ENCODE measurements around the gene BECN2.

Gene BECN2

DNA sequence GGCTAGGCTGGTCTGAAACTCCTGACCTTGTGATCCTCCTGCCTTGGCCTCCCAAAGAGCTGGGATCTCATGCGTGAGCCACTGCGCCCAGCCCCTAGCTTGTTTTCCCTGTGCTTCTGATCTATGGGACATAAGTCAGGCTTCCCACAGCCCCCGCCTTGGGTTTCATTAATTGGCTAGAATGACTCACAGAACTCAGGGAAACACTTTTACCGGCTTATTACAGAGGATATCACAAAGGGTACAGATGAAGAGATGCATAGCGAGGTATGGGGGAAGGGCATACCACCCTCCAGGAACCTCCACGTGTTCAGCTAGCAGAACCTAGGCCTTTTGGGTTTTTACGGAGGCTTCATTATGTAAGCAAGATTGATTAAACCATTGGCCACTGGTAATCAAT, 42.9 kb downstream of the BECN2 start:
- no peak overlapping the region for H3K4me2 ChIP-seq (ENCODE audit: low read depth, low read length)
- DNase-seq = no peak
- no peak overlapping the region for H3K9ac ChIP-seq (ENCODE audit: low read length)
- H3K27ac ChIP-seq (ENCODE audit: low read length) = no peak overlapping the region
- no peak overlapping the region for H2AFZ ChIP-seq (ENCODE audit: low read length)
- no peaks in the 10 kb centered on the region for H4K20me1 ChIP-seq (ENCODE audit: insufficient read depth, low read length)
- H3K4me3 ChIP-seq (ENCODE audit: low read length) = no peak overlapping the region
- TF ChIP-seq, protein P1, sequence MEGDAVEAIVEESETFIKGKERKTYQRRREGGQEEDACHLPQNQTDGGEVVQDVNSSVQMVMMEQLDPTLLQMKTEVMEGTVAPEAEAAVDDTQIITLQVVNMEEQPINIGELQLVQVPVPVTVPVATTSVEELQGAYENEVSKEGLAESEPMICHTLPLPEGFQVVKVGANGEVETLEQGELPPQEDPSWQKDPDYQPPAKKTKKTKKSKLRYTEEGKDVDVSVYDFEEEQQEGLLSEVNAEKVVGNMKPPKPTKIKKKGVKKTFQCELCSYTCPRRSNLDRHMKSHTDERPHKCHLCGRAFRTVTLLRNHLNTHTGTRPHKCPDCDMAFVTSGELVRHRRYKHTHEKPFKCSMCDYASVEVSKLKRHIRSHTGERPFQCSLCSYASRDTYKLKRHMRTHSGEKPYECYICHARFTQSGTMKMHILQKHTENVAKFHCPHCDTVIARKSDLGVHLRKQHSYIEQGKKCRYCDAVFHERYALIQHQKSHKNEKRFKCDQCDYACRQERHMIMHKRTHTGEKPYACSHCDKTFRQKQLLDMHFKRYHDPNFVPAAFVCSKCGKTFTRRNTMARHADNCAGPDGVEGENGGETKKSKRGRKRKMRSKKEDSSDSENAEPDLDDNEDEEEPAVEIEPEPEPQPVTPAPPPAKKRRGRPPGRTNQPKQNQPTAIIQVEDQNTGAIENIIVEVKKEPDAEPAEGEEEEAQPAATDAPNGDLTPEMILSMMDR (IDR thresholded peaks at IDR 0.05; ENCODE audit: low read length) = no peak
- H3K9me2 ChIP-seq (replicated peaks; ENCODE audit: insufficient read depth, low read length) = no peaks in the 10 kb centered on the region
- no peaks in the 10 kb centered on the region for H3K27me3 ChIP-seq (replicated peaks; ENCODE audit: insufficient read depth, low read length)
- no peaks in the 10 kb centered on the region for H3K4me1 ChIP-seq (ENCODE audit: low read length)
- no peaks in the 10 kb centered on the region for H3F3A ChIP-seq (ENCODE audit: insufficient read depth, low read length)
- H3K79me2 ChIP-seq (ENCODE audit: low read length) = no peaks in the 10 kb centered on the region
- H3K36me3 ChIP-seq (replicated peaks; ENCODE audit: insufficient read depth, low read length) = no peaks in the 10 kb centered on the region
- no peaks in the 10 kb centered on the region for H3K9me3 ChIP-seq (replicated peaks; ENCODE audit: insufficient read depth, low read length)

DNA sequence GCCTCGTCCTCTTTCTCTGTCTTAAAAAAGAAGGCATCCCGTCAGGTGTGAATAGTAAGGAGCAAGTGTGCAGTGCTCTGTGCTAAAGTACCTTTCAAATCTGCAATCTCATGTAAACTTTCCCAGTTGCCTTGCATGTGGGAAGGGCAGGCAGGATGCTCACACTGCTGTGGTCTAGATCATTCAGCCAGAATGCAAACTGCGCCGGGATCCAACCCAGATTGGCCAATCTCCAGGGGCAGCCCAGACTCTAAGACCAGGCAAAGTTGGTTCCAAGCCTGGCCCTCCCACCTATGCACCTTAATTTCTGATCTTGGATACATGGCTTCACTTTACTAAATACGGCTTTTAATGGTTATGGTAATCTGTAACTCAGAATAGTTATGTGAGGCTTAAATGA, 44.5 kb downstream of the BECN2 start:
- no peaks in the 10 kb centered on the region for H3K36me3 ChIP-seq (replicated peaks; ENCODE audit: insufficient read depth, low read length)
- no peaks in the 10 kb centered on the region for H3K27me3 ChIP-seq (replicated peaks; ENCODE audit: insufficient read depth, low read length)
- no peaks in the 10 kb centered on the region for H3K79me2 ChIP-seq (ENCODE audit: low read length)
- no peaks in the 10 kb centered on the region for H4K20me1 ChIP-seq (ENCODE audit: insufficient read depth, low read length)
- TF ChIP-seq EZH2phosphoT487 (IDR thresholded peaks at IDR 0.05; ENCODE audit: low read length) = no peak
- no peak for DNase-seq
- no peak overlapping the region for H2AFZ ChIP-seq (ENCODE audit: low read length)
- H3K9me2 ChIP-seq (replicated peaks; ENCODE audit: insufficient read depth, low read length) = no peaks in the 10 kb centered on the region
- H3K4me2 ChIP-seq (ENCODE audit: low read depth, low read length) = no peak overlapping the region
- no peaks in the 10 kb centered on the region for H3K4me1 ChIP-seq (ENCODE audit: low read length)
- no peak overlapping the region for H3K9ac ChIP-seq (ENCODE audit: low read length)
- H3K9me3 ChIP-seq (replicated peaks; ENCODE audit: insufficient read depth, low read length) = no peaks in the 10 kb centered on the region
- H3F3A ChIP-seq (ENCODE audit: insufficient read depth, low read length) = no peaks in the 10 kb centered on the region
- H3K27ac ChIP-seq (ENCODE audit: low read length) = no peak overlapping the region
- H3K4me3 ChIP-seq (ENCODE audit: low read length) = no peak overlapping the region

DNA sequence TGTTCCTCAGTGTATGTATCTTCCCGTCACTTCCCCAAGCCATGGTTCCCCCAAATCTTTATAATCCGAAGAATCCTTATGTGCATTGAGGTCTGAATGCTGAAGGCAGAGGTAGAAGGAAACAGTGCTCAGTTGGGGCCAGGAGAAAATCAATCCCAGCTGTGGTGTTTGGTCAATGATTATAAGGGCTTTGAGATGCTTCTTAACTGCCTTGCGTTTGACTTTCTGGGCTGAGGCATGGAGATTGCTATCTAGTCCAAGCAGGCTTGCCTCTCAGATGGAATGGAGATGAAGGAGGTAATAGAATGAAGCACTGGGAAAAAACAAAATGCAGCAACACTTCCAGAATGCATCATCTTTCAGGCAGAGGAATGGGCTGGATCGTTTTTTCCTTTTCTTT, 44.9 kb downstream of the BECN2 start:
- H3K9me2 ChIP-seq (replicated peaks; ENCODE audit: insufficient read depth, low read length) = no peaks in the 10 kb centered on the region
- H3K36me3 ChIP-seq (replicated peaks; ENCODE audit: insufficient read depth, low read length) = no peaks in the 10 kb centered on the region
- no peak overlapping the region for H3K27ac ChIP-seq (ENCODE audit: low read length)
- no peak for DNase-seq
- H3F3A ChIP-seq (ENCODE audit: insufficient read depth, low read length) = no peaks in the 10 kb centered on the region
- no peak overlapping the region for H3K4me2 ChIP-seq (ENCODE audit: low read depth, low read length)
- no peaks in the 10 kb centered on the region for H3K27me3 ChIP-seq (replicated peaks; ENCODE audit: insufficient read depth, low read length)
- TF ChIP-seq EZH2 (optimal IDR thresholded peaks at IDR 0.05; ENCODE audit: low read depth, low read length) (no peak), EZH2phosphoT487 (IDR thresholded peaks at IDR 0.05; ENCODE audit: low read length) (no peak)
- TF ChIP-seq, protein P1 (IDR thresholded peaks at IDR 0.05; ENCODE audit: low read length) = no peak
- no peaks in the 10 kb centered on the region for H4K20me1 ChIP-seq (ENCODE audit: insufficient read depth, low read length)
- no peak overlapping the region for H2AFZ ChIP-seq (ENCODE audit: low read length)
- H3K4me1 ChIP-seq (ENCODE audit: low read length) = no peaks in the 10 kb centered on the region
- H3K4me3 ChIP-seq (ENCODE audit: low read length) = no peak overlapping the region
- no peak overlapping the region for H3K9ac ChIP-seq (ENCODE audit: low read length)
- H3K9me3 ChIP-seq (replicated peaks; ENCODE audit: insufficient read depth, low read length) = no peaks in the 10 kb centered on the region
- H3K79me2 ChIP-seq (ENCODE audit: low read length) = no peaks in the 10 kb centered on the region

DNA sequence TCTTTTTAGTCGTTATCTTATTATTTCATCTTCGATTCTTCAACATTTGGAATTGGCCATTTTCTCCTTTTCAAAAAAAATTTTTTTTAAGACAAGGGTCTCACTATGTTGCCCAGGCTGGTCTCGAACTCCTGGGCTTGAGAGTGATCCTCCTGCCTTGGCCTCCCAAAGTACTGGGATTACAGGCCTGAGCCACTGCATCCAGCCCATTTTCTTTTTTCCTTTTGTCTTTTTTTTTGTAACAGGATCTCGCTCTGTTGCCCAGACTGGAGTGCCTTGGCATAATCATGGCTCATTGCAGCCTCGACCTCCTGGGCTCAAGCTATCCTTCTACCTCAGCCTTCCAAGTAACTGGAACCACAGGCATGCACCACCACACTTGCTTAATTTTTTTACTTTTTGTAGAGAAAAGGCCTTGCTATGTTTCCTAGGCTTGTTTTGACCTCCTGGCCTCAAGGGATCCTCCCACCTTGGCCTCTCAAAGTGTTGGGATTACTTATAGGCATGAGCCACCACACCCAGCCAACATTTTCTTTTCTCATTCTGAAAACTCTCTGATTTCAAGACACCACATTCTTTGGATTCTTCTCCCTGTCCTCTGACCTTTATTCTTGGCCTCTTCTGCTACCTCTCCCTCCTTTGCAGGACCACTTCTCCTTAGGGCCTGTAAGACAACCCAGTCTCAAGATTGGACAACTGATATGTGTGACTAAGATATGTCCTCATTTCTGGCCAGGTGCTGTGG, 47.4 kb downstream of the BECN2 start:
- no peak for DNase-seq
- Histone ChIP-seq H4K20me1 (ENCODE audit: insufficient read depth, low read length) (no peaks in the 10 kb centered on the region), H3K36me3 (replicated peaks; ENCODE audit: insufficient read depth, low read length) (no peaks in the 10 kb centered on the region), H3K79me2 (ENCODE audit: low read length) (no peaks in the 10 kb centered on the region), H2AFZ (ENCODE audit: low read length) (no peak overlapping the region), H3K9me2 (replicated peaks; ENCODE audit: insufficient read depth, low read length) (no peaks in the 10 kb centered on the region), H3F3A (ENCODE audit: insufficient read depth, low read length) (no peaks in the 10 kb centered on the region), H3K9ac (ENCODE audit: low read length) (no peak overlapping the region), H3K27me3 (replicated peaks; ENCODE audit: insufficient read depth, low read length) (no peaks in the 10 kb centered on the region), H3K4me3 (ENCODE audit: low read length) (no peak overlapping the region), H3K4me1 (ENCODE audit: low read length) (no peaks in the 10 kb centered on the region), H3K4me2 (ENCODE audit: low read depth, low read length) (no peak overlapping the region), H3K9me3 (replicated peaks; ENCODE audit: insufficient read depth, low read length) (no peaks in the 10 kb centered on the region), H3K27ac (ENCODE audit: low read length) (no peak overlapping the region)
- no peak for TF ChIP-seq EZH2phosphoT487 (IDR thresholded peaks at IDR 0.05; ENCODE audit: low read length)
- TF ChIP-seq, protein P1 (IDR thresholded peaks at IDR 0.05; ENCODE audit: low read length) = no peak

Measured in MM.1S (cell line).